Brain microvascular endothelial cell (primary cell): ENCODE data around the gene OGDH.
"Not testable (repeated sequence)": the region's sequence is repeated elsewhere in the genome, so short reads cannot be mapped to it uniquely, and the experiment has no call there.

ENCODE experiments used
- DNase-seq: peaks from one replicate; pipeline ENCODE4 v3.0.0-alpha.2; 2020
- H3K27ac ChIP-seq: fragments of 250-450 bp; sonication (Bioruptor Pico); 2 replicates; pipeline ENCODE4 v1.5.1; 2020; ENCODE audit warnings: mild to moderate bottlenecking, moderate library complexity
- H3K27me3 ChIP-seq: fragments of 250-450 bp; sonication (Bioruptor Pico); replicated peaks from 2 replicates; pipeline ENCODE4 v1.5.1; 2020; ENCODE audit warnings: mild to moderate bottlenecking
- H3K36me3 ChIP-seq: fragments of 250-450 bp; sonication (Bioruptor Pico); replicated peaks from 2 replicates; pipeline ENCODE4 v1.5.1; 2020; ENCODE audit warnings: mild to moderate bottlenecking
- H3K4me3 ChIP-seq: 2 replicates; pipeline ENCODE4 v1.5.1; 2011; ENCODE audit warnings: low read depth, mild to moderate bottlenecking, control low read depth, low read length, moderate library complexity
- in situ Hi-C: cut with HindIII; loops from 2 replicates; pipeline ENCODE4 v1.10.0; 2017; ENCODE audit warnings: low sequenced_read_pairs, low pct_ligation_motif_present
- TF ChIP-seq, protein P1 (sequence below): IDR thresholded peaks from 2 replicates; pipeline ENCODE4 v1.5.1; 2011; ENCODE audit warnings: low read depth, mild to moderate bottlenecking, moderate library complexity, low read length, control low read depth, inconsistent platforms; ENCODE audit errors: missing control alignments

Gene OGDH

DNA sequence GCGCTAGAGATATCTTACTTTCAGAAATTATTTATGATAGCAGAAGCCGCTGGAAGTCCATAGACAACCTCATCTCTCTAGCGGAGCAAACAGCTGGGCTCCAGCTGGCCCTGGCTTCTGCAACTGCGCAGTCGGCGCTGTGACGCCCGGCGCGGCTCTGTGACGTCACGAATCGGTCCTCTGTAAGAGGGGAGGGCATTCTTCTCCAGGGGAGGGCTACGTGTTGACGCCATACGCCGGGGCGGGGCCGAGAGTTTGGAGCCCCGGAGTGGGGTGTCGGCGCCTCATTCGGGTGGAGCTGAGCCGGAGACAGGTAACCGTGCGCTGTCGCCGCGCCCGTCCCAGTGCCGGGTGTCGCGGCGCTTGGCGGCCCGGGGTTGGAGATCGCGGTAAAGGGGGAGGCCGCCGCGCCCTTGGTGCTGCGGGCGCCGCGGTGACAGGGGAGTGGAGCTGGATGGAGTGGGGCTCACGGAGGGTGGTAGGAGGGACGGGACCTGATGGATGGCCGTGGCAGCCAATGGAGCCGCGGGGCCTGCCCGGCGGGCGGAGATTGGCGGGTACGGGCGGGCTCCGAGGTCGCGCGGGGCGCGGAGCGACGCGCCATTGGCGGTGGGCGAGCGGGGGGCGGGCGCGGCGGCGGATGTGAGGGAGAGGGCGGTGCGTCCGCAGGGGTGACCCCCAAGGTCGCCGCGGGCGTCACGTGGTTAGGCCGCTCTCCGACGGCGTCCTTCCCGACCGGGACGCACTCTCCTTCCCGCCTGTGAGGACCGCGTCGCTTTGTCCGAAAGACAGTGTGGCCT, at the start of gene OGDH:
Gene OGDH, plus strand, starts transcription at position 287 of the 800 bp plus-strand sequence. CDS start 17,717 bp downstream, outside the sequence.
- no peaks in the 10 kb centered on the region for H3K27me3 ChIP-seq
- peak within 1 kb of the TSS; percentile 91 for H3K27ac ChIP-seq
- H3K36me3 ChIP-seq = no peaks in the 10 kb centered on the region
- TF ChIP-seq, protein P1, sequence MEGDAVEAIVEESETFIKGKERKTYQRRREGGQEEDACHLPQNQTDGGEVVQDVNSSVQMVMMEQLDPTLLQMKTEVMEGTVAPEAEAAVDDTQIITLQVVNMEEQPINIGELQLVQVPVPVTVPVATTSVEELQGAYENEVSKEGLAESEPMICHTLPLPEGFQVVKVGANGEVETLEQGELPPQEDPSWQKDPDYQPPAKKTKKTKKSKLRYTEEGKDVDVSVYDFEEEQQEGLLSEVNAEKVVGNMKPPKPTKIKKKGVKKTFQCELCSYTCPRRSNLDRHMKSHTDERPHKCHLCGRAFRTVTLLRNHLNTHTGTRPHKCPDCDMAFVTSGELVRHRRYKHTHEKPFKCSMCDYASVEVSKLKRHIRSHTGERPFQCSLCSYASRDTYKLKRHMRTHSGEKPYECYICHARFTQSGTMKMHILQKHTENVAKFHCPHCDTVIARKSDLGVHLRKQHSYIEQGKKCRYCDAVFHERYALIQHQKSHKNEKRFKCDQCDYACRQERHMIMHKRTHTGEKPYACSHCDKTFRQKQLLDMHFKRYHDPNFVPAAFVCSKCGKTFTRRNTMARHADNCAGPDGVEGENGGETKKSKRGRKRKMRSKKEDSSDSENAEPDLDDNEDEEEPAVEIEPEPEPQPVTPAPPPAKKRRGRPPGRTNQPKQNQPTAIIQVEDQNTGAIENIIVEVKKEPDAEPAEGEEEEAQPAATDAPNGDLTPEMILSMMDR = no peak
- H3K4me3 ChIP-seq = peak within 1 kb of the TSS; percentile 95
- peak; percentile 97 for DNase-seq
- in situ Hi-C loops = no loop called here

DNA sequence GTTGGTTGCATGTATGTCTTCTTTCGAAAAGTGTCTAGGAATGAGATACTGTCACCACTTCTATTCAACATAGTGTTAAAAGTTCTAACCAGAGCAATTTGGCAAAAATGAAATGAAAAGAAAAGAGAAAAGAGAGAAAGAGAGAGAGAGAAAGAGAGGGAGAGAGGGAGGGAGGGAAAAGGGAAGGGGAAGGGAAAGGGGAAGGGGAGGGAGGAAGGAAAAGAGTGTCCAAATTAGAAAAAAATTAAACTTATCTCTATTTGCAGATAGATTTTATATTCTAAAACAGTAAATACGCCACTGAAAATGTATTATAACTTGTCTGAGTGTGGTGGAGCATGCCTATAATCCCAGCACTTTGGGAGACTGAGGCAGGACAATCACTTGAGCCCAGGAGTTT, 48.9 kb upstream of the OGDH start:
- Histone ChIP-seq H3K27ac (no peak overlapping the region), H3K4me3 (no peak overlapping the region), H3K27me3 (no peaks in the 10 kb centered on the region), H3K36me3 (no peaks in the 10 kb centered on the region)
- DNase-seq = no peak
- in situ Hi-C loops = no loop called here
- TF ChIP-seq, protein P1 = no peak

DNA sequence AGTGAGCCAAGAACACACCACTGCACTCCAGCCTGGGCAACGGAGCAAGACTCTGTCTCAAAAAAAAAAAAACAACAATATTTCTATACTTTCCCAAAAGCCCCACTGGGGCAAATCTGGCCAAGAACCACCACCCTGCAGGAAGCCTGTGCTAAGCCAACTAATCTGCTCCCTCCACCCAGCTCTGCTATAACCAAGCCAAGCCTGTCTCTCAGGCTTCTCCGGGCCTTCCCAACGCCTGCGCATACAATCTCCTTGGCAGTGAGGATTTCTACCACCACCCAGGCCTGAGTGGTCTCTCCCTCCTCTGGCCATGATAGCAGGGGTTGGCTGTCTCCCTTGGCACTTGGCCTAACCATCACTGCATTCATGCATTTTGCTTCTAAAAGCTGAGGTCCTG, 46.9 kb upstream of the OGDH start:
- Histone ChIP-seq H3K4me3 (no peak overlapping the region), H3K27me3 (no peaks in the 10 kb centered on the region), H3K27ac (no peak overlapping the region), H3K36me3 (peaks cover 11% of the 10 kb centered on the region)
- in situ Hi-C loops = no loop called here
- no peak for DNase-seq
- TF ChIP-seq, protein P1 = no peak

DNA sequence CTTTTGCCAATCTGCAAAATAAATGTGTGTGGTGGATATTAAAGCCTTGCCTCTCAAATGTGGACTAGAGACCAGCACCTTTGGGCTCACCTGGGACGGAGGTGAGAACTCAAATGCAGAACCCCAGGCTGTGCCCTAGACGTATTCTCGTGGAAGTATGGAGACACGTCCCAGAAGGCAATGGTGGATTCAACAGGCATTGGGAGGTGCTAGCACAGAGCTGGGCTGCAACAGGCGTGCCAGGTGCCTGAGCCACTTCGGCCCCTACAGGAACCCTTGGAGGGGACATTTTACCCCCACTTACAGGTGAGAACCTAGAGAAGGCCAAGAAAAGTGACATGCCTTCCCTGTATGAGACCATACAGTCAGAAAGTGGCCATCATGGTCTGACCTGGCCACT, 44.9 kb upstream of the OGDH start:
- in situ Hi-C loops = no loop called here
- TF ChIP-seq, protein P1 = no peak
- H3K27me3 ChIP-seq = no peaks in the 10 kb centered on the region
- DNase-seq = no peak
- no peak overlapping the region for H3K27ac ChIP-seq
- peaks cover 24% of the 10 kb centered on the region for H3K36me3 ChIP-seq
- no peak overlapping the region for H3K4me3 ChIP-seq

DNA sequence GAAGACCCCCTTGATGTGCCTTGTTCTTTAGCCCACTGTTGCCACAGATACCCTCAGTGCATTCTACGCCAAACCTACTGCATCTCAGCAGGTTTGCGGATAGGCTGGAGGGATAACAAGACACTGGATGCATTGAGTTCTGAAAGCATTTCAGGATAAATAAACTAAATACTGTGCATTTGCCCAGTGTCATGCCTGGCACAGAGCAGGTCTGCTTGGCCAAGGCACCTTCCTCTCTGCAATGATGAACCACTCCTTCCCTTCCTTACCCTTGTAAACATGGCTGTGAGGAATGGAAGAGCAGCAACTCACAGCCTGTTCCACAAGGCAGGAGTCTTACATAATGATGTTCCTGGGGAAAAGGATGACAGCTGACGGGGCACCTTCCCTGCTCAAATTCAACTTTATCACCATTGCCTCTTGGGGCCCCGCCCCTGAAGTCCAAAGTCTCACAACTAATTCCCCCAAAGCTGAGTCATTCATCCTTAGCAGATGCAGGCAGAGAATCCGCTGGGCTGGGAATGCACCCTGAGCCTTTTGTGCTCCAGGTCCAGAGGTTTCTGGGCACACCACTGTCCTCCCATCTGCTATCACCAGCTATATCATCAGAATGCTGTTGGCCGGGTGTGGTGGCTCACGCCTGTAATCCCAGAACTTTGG, 44.3 kb upstream of the OGDH start:
- Histone ChIP-seq H3K27me3 (no peaks in the 10 kb centered on the region), H3K4me3 (no peak overlapping the region), H3K36me3 (peaks cover 27% of the 10 kb centered on the region), H3K27ac (no peak overlapping the region)
- in situ Hi-C loops = no loop called here
- DNase-seq = peak; percentile 47
- TF ChIP-seq, protein P1 = no peak

DNA sequence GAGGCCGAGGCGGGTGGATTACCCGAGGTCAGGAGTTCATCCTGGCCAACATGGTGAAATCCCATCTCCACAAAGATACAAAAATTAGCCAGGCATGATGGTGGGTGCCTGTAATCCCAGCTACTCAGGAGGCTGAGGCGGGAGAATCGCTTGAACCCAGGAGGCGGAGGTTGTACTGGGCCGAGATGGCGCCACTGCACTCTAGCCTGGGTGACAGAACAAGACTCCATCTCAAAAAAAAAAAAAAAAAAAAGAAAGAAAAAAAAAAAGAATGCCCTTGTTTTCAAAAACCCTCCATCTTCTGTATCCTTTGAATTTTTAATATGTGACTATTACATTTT, 43.8 kb upstream of the OGDH start:
- DNase-seq, in situ Hi-C loops: not testable (repeated sequence)
- peaks cover 32% of the 10 kb centered on the region for H3K36me3 ChIP-seq

More for the DNA sequence above, 43.8 kb upstream of the OGDH start:
- H3K27ac ChIP-seq, H3K4me3 ChIP-seq, H3K27me3 ChIP-seq: not testable (repeated sequence)
